ENCODE results near the gene SEPHS2.
"Not testable (repeated sequence)": the region's sequence is repeated elsewhere in the genome, so short reads cannot be mapped to it uniquely, and the experiment has no call there.

SEPHS2 gene, protein sequence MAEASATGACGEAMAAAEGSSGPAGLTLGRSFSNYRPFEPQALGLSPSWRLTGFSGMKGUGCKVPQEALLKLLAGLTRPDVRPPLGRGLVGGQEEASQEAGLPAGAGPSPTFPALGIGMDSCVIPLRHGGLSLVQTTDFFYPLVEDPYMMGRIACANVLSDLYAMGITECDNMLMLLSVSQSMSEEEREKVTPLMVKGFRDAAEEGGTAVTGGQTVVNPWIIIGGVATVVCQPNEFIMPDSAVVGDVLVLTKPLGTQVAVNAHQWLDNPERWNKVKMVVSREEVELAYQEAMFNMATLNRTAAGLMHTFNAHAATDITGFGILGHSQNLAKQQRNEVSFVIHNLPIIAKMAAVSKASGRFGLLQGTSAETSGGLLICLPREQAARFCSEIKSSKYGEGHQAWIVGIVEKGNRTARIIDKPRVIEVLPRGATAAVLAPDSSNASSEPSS

DNA sequence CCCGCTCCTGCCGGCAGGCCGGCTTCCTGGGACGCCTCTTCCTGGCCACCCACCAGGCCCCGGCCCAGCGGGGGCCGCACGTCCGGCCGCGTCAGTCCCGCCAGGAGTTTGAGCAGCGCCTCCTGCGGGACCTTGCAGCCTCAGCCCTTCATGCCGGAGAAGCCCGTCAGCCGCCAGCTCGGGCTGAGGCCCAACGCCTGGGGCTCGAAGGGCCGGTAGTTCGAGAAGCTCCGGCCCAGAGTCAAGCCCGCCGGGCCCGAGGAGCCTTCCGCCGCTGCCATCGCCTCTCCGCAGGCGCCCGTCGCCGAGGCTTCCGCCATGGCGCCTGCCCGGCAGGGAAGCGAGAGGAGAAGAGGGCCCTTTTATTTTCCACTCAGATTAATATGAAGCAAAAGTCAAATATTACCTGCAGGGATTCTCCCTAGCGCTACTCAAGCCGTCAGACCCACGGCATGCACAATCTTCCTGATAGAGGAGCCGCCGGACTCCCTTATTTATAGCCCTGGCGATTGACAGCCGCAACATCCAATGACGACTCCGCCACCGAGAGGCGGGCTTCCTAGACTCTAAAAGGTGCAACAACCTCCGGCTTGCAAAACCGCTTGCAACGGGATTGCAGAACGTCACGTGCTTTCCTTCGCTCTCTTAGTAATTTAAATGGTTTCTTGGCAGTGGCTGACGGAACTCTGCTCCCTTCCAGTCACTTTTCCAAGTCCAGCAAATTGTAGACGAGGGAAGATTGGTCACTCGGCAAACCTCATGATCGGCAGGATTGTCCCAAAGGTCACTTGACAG is at the start of gene SEPHS2:
TSS of gene SEPHS2 (minus strand) at position 467 of the 795 bp plus-strand sequence. CDS start at position 320, 147 bp downstream.
- peak within 1 kb of the TSS; percentile 98 for H3K27ac Mint-ChIP-seq
- no peaks in the 10 kb centered on the region for H3K27me3 Mint-ChIP-seq
- H3K4me1 Mint-ChIP-seq (ENCODE audit: low read depth), result peaks cover 41% of the 10 kb centered on the region
- peaks cover 13% of the 10 kb centered on the region for H3K36me3 Mint-ChIP-seq
- no peaks in the 10 kb centered on the region for H3K9me3 Mint-ChIP-seq (ENCODE audit: low read depth)
- peak within 1 kb of the TSS; percentile 93 for H3K4me3 Mint-ChIP-seq

DNA sequence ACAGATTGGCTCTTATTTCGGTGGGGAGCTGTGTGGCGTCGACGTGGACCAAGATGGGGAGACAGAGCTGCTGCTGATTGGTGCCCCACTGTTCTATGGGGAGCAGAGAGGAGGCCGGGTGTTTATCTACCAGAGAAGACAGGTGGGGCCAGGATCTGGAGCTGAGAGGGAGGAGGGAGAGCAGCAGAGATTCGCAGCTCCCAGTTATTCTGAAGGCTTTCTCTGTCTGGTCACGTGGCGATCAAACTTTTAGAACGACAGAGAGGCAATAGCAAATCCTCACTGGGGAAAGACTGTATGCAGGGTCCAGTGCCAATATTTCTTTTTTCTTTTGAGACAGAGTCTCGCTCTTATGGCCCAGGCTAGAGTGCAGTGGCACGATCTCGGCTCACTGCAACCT is 49.0 kb upstream of the SEPHS2 start:
- Mint-ChIP-seq H3K27ac (peak overlapping the region; percentile 72), H3K27me3 (no peaks in the 10 kb centered on the region), H3K4me1 (ENCODE audit: low read depth) (peaks cover 20% of the 10 kb centered on the region), H3K4me3 (no peak overlapping the region), H3K36me3 (peaks cover 12% of the 10 kb centered on the region), H3K9me3 (ENCODE audit: low read depth) (no peaks in the 10 kb centered on the region)

DNA sequence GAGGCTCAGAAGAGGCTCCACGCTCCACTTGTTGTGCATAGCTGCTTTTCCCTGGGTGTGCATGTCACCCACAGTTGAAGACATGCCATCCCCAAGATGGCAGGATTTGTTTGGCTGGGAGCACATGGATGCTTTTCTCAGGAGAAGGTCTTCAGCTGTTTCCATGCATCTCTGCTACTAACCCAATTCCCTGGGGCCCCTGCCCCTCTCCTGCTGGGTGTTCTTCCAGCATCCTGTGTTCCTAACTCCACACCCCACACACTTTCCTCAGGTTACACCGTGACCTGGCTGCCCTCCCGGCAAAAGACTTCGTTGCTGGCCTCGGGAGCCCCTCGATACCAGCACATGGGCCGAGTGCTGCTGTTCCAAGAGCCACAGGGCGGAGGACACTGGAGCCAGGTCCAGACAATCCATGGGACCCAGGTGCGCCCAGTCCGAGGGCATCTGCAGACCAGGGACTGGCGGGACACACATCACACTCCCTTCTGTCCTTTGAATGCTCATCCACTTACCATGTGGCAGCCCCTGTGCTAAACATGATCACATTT is 48.3 kb upstream of the SEPHS2 start:
- Mint-ChIP-seq H3K9me3 (ENCODE audit: low read depth) (no peaks in the 10 kb centered on the region), H3K27ac (peak overlapping the region; percentile 72), H3K4me1 (ENCODE audit: low read depth) (peaks cover 20% of the 10 kb centered on the region), H3K27me3 (no peaks in the 10 kb centered on the region), H3K36me3 (peaks cover 10% of the 10 kb centered on the region), H3K4me3 (no peak overlapping the region)

DNA sequence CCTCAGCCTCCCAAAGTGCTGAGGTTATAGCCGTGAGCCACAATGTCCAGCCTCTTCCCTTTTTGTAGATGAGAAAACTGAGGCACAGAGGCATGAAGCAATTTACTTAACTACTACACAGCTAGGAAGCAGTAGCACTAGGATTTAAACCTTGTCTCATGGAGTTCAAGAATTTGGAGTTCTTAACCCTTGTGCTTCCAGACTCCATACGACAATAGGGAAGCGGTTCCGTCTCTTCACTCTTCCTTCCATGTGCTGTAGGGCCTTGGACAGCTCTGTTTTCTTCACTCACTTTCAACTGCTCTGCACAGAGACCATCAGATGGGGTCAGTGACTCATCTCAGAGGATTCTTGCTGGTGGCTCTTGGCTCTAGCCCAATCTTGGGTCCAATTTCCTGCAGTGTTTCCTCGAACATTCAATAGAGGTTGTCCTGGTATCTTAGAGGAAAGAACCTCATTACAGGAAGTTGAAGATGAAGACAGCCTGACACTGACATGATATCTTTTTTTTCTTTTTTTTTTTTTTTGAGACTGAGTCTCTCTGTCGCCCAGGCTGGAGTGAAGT is 46.2 kb upstream of the SEPHS2 start:
- Mint-ChIP-seq H3K4me1 (ENCODE audit: low read depth) (peaks cover 24% of the 10 kb centered on the region), H3K36me3 (peaks cover 14% of the 10 kb centered on the region), H3K4me3 (peak overlapping the region; percentile 22), H3K27ac (peak overlapping the region; percentile 79), H3K27me3 (no peaks in the 10 kb centered on the region), H3K9me3 (ENCODE audit: low read depth) (no peaks in the 10 kb centered on the region)

DNA sequence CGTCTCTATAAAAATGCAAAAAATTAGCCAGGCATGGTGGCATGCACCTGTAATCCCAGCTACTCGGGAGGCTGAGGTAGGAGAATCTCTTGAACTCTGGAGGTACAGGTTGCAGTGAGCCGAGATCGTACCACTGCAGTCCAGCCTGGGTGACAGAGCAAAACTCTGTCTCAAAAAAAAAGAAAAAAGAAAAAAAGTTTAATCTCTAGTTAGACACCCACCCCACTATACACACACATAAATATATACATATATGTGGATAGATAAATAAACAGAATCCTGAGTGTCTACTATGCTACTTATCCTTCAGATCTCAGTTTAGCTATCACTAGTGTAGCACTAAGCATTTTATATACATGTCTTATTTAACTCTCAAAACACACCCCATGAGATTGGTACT is 45.6 kb upstream of the SEPHS2 start:
- Mint-ChIP-seq H3K4me3 (no peak overlapping the region), H3K4me1 (ENCODE audit: low read depth) (peaks cover 26% of the 10 kb centered on the region), H3K27ac (peak overlapping the region; percentile 79), H3K9me3 (ENCODE audit: low read depth) (no peaks in the 10 kb centered on the region), H3K27me3 (no peaks in the 10 kb centered on the region), H3K36me3 (peaks cover 14% of the 10 kb centered on the region)

DNA sequence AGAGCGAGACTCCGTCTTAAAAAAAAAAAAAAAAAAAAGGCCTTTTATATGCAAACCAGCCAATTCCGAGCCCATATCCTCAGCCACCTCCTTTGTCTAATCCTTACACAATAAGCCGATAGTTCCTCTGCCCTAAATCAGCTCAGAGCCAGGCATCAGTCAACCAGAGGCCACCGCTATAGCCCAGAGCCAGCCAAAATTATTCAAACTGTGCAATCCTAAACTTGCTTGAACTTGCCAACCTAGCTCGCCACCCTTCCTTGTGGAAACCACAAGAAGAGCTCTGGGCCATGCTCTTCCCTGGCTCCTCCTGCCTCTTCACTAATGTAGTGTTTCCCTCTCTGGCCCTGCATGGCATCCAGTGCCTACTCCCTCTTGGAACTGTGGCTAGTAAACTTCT is 44.5 kb upstream of the SEPHS2 start:
- Mint-ChIP-seq H3K27ac (peak overlapping the region; percentile 79), H3K27me3 (no peaks in the 10 kb centered on the region), H3K4me3 (no peak overlapping the region), H3K36me3 (peaks cover 14% of the 10 kb centered on the region), H3K9me3 (ENCODE audit: low read depth) (no peaks in the 10 kb centered on the region), H3K4me1 (ENCODE audit: low read depth) (peaks cover 31% of the 10 kb centered on the region)

DNA sequence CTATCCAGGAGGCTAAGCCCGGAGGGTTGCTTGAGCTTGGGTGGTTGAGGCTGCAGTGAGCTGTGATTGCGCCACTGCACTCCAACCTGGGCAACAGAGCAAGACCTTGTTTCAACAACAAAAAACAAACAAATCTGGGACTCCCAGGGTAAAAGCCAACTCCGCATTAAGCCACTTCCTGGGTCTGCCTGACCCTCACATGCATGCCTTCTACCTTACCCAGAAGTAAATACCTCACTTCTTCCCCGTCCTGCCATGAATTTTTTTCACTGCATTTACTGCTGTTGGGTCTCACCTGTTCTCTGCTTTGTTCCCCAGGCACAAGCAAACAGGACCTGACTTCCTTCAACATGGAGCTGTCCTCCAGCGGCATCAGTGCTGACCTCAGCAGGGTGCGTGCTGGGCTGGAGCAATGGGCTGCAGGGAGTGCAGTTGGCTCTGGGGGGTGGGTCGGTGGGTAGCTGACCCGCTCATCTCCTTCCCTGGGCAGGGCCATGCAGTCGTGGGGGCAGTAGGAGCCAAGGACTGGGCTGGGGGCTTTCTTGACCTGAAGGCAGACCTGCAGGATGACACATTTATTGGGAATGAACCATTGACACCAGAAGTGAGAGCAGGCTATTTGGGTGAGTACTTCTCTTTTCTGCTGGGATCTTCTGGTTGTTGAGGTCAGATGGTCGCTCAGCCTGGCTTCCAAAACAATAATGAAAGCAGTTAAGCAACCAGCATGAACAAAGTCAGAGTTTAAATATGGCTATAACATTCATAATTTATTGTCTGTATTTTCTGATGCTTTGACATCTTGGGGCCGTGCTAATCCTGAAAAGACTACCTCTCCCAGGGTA is 43.3 kb upstream of the SEPHS2 start:
- Mint-ChIP-seq H3K9me3 (ENCODE audit: low read depth) (no peaks in the 10 kb centered on the region), H3K36me3 (peaks cover 14% of the 10 kb centered on the region), H3K27me3 (no peaks in the 10 kb centered on the region), H3K4me1 (ENCODE audit: low read depth) (peaks cover 30% of the 10 kb centered on the region), H3K27ac (peak overlapping the region; percentile 11), H3K4me3 (no peak overlapping the region)

DNA sequence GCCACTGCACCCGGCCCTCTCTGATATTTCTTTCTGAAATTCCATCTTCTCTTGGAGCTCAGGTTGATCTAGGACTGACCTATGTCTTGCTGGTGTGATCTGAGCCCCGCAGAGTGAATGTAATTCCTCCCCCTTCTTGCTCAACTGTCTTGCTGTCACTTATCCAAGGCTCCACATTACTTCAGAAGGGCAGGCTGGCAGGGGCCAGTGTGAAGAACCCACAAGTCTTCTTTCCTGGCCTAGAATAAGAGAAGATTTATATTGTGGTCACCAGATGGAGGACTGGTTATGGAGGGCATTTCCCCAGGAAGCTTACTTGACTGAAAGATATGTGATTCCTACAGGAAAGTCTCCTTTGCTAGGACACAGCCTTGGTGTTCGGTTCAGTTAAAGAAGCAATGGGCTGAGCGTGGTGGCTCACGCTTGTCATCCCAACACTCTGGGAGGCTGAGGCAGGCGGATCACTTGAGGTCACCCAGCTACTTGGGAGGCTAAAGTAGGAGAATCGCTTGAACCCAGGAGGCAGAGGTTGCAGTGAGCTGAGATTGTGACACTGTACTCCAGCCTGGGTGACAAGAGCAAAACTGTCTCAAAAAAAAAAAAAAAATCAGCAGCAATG is 40.3 kb upstream of the SEPHS2 start:
- Mint-ChIP-seq H3K36me3 (peaks cover 11% of the 10 kb centered on the region), H3K4me1 (ENCODE audit: low read depth) (peaks cover 33% of the 10 kb centered on the region), H3K27ac (peak overlapping the region; percentile 30), H3K4me3 (no peak overlapping the region), H3K27me3 (no peaks in the 10 kb centered on the region), H3K9me3 (ENCODE audit: low read depth) (no peaks in the 10 kb centered on the region)

DNA sequence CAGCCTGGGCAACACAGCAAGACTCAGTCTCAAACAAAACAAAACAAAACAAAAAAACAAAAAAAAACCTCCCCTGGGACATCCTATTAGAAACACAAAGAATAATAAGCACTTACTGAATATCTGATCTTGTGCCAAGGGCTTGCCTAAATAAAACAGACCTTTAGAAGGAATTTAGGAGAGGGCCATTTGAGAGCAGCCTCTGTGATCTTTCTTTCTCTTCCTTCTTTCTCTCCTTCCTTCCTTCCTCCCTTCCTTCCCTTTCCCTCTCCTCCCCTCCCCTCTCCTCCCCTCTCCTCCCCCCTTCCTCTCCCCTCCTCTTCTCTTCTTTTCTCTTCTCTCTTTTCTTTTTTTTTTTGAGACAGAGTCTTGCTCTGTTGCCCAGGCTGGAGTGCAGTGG is 39.2 kb upstream of the SEPHS2 start:
- Mint-ChIP-seq H3K4me3 (no peak overlapping the region), H3K4me1 (ENCODE audit: low read depth) (peaks cover 35% of the 10 kb centered on the region), H3K27me3 (no peaks in the 10 kb centered on the region), H3K27ac (peak overlapping the region; percentile 64), H3K9me3 (ENCODE audit: low read depth) (no peaks in the 10 kb centered on the region), H3K36me3 (peaks cover 12% of the 10 kb centered on the region)

DNA sequence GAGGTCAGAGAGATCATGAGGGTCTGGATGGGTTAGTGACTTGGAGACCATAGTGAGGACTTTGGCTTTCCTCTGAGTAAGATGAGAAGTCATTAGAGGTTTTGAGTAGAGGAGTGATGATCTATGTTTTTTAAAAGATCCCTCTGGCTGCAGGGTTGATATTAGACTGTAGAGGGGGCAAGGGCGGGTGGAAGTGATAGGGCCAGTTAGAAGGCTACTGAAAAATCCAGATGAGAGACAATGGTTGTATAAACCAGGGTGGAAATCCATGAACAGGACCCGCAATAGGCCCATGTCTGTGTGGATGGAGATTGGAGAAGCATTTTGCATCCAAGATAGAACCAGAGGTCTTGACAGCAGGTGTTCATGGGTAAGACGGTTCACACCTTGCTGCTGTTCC is 36.7 kb upstream of the SEPHS2 start:
- Mint-ChIP-seq H3K9me3 (ENCODE audit: low read depth) (no peaks in the 10 kb centered on the region), H3K4me3 (peak overlapping the region; percentile 12), H3K36me3 (peaks cover 11% of the 10 kb centered on the region), H3K27me3 (no peaks in the 10 kb centered on the region), H3K27ac (peak overlapping the region; percentile 81), H3K4me1 (ENCODE audit: low read depth) (peaks cover 41% of the 10 kb centered on the region)

DNA sequence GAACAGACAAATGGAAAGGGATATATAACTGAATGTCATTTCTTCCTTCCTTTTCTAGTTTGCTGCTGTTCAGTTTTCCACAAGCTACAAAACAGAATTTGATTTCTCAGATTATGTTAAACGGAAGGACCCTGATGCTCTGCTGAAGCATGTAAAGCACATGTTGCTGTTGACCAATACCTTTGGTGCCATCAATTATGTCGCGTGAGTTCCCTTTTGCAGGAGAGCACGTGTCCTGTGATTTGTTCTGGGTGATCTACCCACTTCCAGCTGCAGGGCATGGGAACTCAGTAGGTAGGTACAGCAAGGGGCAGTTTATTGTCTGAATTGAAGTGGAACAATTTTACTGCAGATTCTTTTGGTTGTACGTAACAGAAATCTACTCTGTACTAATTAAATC is 35.7 kb upstream of the SEPHS2 start:
- Mint-ChIP-seq H3K4me3 (no peak overlapping the region), H3K27ac (peak overlapping the region; percentile 54), H3K36me3 (peaks cover 11% of the 10 kb centered on the region), H3K9me3 (ENCODE audit: low read depth) (no peaks in the 10 kb centered on the region), H3K27me3 (no peaks in the 10 kb centered on the region), H3K4me1 (ENCODE audit: low read depth) (peaks cover 47% of the 10 kb centered on the region)

DNA sequence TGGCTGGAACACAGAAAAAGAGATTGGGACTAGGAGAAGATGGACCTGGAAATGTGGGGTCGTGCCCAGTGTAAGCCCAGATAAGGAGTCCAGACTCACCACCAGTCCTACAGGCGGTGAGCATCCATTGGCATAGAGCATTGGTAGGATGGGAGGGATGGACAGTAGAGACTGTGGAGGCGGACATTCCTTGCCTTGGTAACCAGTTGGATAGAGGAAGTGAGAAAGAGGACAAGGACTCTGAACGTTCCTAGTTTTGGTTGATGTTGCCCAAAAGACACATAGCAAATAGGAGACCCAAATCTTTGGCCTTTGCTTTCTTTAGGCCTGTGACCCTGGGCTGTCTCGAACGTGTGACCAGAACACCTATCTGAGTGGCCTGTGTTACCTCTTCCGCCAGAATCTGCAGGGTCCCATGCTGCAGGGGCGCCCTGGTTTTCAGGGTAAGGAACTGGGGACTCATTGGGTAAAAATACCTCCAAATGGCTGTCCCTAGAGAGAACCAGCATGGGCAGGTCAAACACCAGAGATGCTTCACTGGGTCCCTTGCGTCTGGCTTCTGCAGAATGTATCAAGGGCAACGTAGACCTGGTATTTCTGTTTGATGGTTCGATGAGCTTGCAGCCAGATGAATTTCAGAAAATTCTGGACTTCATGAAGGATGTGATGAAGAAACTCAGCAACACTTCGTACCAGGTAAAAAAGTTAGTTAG is 33.2 kb upstream of the SEPHS2 start:
- Mint-ChIP-seq H3K4me1 (ENCODE audit: low read depth) (peaks cover 60% of the 10 kb centered on the region), H3K4me3 (no peak overlapping the region), H3K36me3 (peaks cover 16% of the 10 kb centered on the region), H3K27me3 (no peaks in the 10 kb centered on the region), H3K27ac (peak overlapping the region; percentile 75), H3K9me3 (ENCODE audit: low read depth) (no peaks in the 10 kb centered on the region)

DNA sequence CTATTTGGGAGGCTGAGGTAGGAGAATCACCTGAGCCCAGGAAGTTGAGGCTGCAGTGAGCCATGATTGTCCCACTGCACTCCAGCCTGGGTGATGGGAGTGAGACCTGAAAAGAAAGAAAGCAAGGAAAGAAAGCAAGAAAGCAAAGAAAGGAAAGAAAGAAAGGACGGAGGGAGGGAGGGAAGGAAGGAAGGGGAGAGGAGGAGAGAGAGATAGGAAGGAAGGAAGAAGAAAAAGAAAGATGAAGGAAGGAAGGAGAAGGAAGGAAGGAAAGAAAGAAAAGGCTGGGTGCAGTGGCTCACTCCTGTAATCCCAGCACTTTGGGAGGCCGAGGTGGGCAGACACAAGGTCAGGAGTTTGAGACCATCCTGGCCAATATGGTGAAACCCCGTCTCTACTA is 32.1 kb upstream of the SEPHS2 start:
- H3K27ac Mint-ChIP-seq, result peak overlapping the region; percentile 75
- peak overlapping the region; percentile 61 for H3K4me3 Mint-ChIP-seq
- peaks cover 63% of the 10 kb centered on the region for H3K4me1 Mint-ChIP-seq (ENCODE audit: low read depth)
- not testable (repeated sequence) for H3K27me3 Mint-ChIP-seq; H3K9me3 Mint-ChIP-seq (ENCODE audit: low read depth)
- peaks cover 16% of the 10 kb centered on the region for H3K36me3 Mint-ChIP-seq

Data from activated naive CD8-positive, alpha-beta T cell (primary cell).